HepG2 (cell line): Measurements from ENCODE around the gene RSPH10B. TPM values are rescaled to one million over a fixed set of nuclear protein-coding genes. Genes with fewer than 3 reads are reported as not detected.

Experiments used
- IRF2 ChIP-seq: IDR thresholded peaks from 2 replicates; pipeline ENCODE4 v1.6.1; 2018; ENCODE audit warnings: missing genetic modification reagents, missing compliant biosample characterization
- JARID2 ChIP-seq: sonication (generic); formaldehyde crosslinking; IDR thresholded peaks from 2 replicates; pipeline ENCODE4 v1.8.1; 2023; ENCODE audit warnings: missing genetic modification reagents, inconsistent platforms; ENCODE audit not compliant: insufficient replicate concordance
- NR2C2 ChIP-seq: sonication (generic); formaldehyde crosslinking; IDR thresholded peaks from 2 replicates; pipeline ENCODE4 v1.4.0; 2020; ENCODE audit warnings: missing genetic modification reagents, mild to moderate bottlenecking, moderate library complexity, borderline replicate concordance
- RAD21 ChIP-seq: fragments of 450-650 bp; formaldehyde crosslinking; IDR thresholded peaks from 2 replicates; pipeline ENCODE4 v1.5.0; 2020; ENCODE audit warnings: mild to moderate bottlenecking
- RELA ChIP-seq: sonication (generic); formaldehyde crosslinking; IDR thresholded peaks from 2 replicates; pipeline ENCODE4 v1.4.0; 2020; ENCODE audit warnings: missing genetic modification reagents
- ZKSCAN5 ChIP-seq: sonication (generic); formaldehyde crosslinking; IDR thresholded peaks from 2 replicates; pipeline ENCODE4 v1.5.1; 2020; ENCODE audit warnings: mild to moderate bottlenecking, missing genetic modification reagents
- ZNF296 ChIP-seq: sonication (generic); formaldehyde crosslinking; conservative IDR thresholded peaks from 2 replicates; pipeline ENCODE4 v1.5.0; 2020; ENCODE audit warnings: mild to moderate bottlenecking, missing genetic modification reagents
- ZSCAN22 ChIP-seq: sonication (generic); formaldehyde crosslinking; IDR thresholded peaks from 2 replicates; pipeline ENCODE4 v1.4.0; 2020; ENCODE audit warnings: mild to moderate bottlenecking, missing genetic modification reagents
- polyA plus RNA-seq, 8 experiments: library from polyadenylated mRNA; depleted of rRNA in 3 of 8; stranded (reverse) in 7 of 8; unstranded in 1 of 8; fragments of >200 nt; fragmentation: Illumina TruSeq in 4 of 8; extraction: Trizol in 4 of 8; gene quantifications; 2 replicates each; pipeline versions ENCODE4 v1.2.1 to v1.2.3, GENCODE V29; 2011 to 2016; ENCODE audit warnings: low read depth in 4 of 8, missing spikeins in 1 of 8, mixed read lengths in 1 of 8; ENCODE audit not compliant: insufficient read depth in 1 of 8
- total RNA-seq, 5 experiments: library from RNA; depleted of rRNA; stranded (reverse); fragments of >200 nt; fragmentation: Illumina TruSeq; extraction: Trizol; gene quantifications; 2 replicates each; pipeline ENCODE4 v1.2.3, GENCODE V29; 2016; ENCODE audit warnings: low read depth in 1 of 5
- TF ChIP-seq, protein P1 (sequence below): sonication (generic); formaldehyde crosslinking; IDR thresholded peaks from 2 replicates; pipeline ENCODE4 v1.5.0; 2020; ENCODE audit warnings: mild to moderate bottlenecking, missing genetic modification reagents, borderline replicate concordance
- TF ChIP-seq, protein P2 (sequence below): sonication (generic); formaldehyde crosslinking; IDR thresholded peaks from 2 replicates; pipeline ENCODE4 v1.8.0; 2022; ENCODE audit warnings: low read depth, missing genetic modification reagents
- TF ChIP-seq, protein P3 (sequence below): sonication (generic); formaldehyde crosslinking; IDR thresholded peaks from 2 replicates; pipeline ENCODE4 v1.4.0; 2020; ENCODE audit warnings: mild to moderate bottlenecking, missing genetic modification reagents
- TF ChIP-seq, protein P4 (sequence below): sonication (generic); formaldehyde crosslinking; conservative IDR thresholded peaks from 2 replicates; pipeline ENCODE4 v1.8.0; 2022; ENCODE audit warnings: mild to moderate bottlenecking, moderate library complexity, missing genetic modification reagents
- TF ChIP-seq, protein P5 (sequence below): sonication (generic); formaldehyde crosslinking; conservative IDR thresholded peaks from 2 replicates; pipeline ENCODE4 v1.4.0; 2020; ENCODE audit warnings: missing genetic modification reagents
- TF ChIP-seq, protein P6 (sequence below): sonication (generic); formaldehyde crosslinking; IDR thresholded peaks from 2 replicates; pipeline ENCODE4 v1.8.1; 2023; ENCODE audit warnings: mild to moderate bottlenecking, moderate library complexity, missing genetic modification reagents

Gene RSPH10B
- total and polyA plus RNA-seq, 2 of the 13 experiments (the other 11 are each of a cell fraction or from before 2014, with no cell fraction given): not detected

DNA sequence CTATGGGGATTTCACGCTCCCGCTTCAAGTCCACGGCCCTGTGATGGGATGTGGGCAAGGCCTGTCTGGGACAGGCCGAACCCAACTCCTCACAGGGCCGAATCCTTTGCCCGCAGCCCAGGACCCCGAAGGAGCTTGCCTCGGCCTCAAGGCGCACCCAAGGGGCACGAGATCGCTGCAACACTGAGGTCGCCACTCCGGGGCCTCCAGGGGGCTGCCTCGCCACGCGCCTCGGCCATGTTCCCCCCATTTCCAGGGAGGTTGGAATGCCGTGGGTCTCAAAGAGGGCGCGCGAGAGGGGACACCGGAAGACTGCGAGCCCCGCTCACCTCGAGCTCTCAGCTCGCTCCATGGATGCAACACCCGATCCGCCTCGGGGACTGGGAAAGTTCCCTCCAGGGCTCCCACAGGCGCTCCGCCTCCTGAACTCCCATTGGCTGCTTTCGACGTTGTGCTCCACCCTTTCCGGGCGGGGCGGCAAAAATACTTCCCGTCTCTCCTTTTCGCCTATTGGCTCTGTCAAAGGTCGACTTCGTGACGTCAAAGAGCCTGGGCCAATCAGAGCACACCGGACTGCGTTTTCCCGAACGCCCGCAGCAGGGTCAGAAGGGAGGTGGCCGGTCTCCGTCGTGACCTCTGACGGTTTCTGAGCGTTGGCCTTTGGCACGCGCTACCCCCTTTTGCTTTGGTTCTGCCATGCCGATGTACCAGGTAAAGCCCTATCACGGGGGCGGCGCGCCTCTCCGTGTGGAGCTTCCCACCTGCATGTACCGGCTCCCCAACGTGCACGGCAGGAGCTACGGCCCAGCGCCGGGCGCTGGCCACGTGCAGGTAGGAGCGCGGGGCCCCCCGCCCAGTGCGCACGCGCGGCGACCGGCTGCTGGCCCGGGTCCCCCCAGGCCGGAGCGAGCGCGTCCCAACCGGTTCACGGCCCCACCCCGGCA lies 38.5 kb upstream of the RSPH10B start, which contains the start of the genes AIMP2 and PMS2 (continued):
- TF ChIP-seq, protein P1, sequence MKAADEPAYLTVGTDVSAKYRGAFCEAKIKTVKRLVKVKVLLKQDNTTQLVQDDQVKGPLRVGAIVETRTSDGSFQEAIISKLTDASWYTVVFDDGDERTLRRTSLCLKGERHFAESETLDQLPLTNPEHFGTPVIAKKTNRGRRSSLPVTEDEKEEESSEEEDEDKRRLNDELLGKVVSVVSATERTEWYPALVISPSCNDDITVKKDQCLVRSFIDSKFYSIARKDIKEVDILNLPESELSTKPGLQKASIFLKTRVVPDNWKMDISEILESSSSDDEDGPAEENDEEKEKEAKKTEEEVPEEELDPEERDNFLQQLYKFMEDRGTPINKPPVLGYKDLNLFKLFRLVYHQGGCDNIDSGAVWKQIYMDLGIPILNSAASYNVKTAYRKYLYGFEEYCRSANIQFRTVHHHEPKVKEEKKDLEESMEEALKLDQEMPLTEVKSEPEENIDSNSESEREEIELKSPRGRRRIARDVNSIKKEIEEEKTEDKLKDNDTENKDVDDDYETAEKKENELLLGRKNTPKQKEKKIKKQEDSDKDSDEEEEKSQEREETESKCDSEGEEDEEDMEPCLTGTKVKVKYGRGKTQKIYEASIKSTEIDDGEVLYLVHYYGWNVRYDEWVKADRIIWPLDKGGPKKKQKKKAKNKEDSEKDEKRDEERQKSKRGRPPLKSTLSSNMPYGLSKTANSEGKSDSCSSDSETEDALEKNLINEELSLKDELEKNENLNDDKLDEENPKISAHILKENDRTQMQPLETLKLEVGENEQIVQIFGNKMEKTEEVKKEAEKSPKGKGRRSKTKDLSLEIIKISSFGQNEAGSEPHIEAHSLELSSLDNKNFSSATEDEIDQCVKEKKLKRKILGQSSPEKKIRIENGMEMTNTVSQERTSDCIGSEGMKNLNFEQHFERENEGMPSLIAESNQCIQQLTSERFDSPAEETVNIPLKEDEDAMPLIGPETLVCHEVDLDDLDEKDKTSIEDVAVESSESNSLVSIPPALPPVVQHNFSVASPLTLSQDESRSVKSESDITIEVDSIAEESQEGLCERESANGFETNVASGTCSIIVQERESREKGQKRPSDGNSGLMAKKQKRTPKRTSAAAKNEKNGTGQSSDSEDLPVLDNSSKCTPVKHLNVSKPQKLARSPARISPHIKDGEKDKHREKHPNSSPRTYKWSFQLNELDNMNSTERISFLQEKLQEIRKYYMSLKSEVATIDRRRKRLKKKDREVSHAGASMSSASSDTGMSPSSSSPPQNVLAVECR (CRISPR knock-in tag): peak; percentile 99
- TF ChIP-seq, protein P2, sequence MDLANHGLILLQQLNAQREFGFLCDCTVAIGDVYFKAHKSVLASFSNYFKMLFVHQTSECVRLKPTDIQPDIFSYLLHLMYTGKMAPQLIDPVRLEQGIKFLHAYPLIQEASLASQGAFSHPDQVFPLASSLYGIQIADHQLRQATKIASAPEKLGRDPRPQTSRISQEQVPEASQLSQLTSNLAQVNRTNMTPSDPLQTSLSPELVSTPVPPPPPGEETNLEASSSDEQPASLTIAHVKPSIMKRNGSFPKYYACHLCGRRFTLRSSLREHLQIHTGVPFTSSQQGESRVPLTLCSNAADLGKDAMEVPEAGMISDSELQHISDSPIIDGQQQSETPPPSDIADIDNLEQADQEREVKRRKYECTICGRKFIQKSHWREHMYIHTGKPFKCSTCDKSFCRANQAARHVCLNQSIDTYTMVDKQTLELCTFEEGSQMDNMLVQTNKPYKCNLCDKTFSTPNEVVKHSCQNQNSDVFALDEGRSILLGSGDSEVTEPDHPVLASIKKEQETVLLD: peak; percentile 94
- TF ChIP-seq ZKSCAN5 (CRISPR knock-in tag) (peak; percentile 73; the same call in 1 of the 2 replicates), RAD21 (CRISPR knock-in tag) (peak; percentile 77), NR2C2 (CRISPR knock-in tag) (peak; percentile 98), ZNF296 (CRISPR knock-in tag) (peak; percentile 88), ZSCAN22 (CRISPR knock-in tag) (peak; percentile 83), JARID2 (CRISPR knock-in tag) (peak; percentile 95), IRF2 (CRISPR knock-in tag) (peak; percentile 86), RELA (CRISPR knock-in tag) (no peak; the same call in 1 of the 2 replicates)
- TF ChIP-seq, protein P3, sequence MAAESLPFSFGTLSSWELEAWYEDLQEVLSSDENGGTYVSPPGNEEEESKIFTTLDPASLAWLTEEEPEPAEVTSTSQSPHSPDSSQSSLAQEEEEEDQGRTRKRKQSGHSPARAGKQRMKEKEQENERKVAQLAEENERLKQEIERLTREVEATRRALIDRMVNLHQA: no peak
- TF ChIP-seq, protein P4, sequence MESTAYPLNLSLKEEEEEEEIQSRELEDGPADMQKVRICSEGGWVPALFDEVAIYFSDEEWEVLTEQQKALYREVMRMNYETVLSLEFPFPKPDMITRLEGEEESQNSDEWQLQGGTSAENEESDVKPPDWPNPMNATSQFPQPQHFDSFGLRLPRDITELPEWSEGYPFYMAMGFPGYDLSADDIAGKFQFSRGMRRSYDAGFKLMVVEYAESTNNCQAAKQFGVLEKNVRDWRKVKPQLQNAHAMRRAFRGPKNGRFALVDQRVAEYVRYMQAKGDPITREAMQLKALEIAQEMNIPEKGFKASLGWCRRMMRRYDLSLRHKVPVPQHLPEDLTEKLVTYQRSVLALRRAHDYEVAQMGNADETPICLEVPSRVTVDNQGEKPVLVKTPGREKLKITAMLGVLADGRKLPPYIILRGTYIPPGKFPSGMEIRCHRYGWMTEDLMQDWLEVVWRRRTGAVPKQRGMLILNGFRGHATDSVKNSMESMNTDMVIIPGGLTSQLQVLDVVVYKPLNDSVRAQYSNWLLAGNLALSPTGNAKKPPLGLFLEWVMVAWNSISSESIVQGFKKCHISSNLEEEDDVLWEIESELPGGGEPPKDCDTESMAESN (CRISPR knock-in tag): peak; percentile 99
- TF ChIP-seq, protein P5, sequence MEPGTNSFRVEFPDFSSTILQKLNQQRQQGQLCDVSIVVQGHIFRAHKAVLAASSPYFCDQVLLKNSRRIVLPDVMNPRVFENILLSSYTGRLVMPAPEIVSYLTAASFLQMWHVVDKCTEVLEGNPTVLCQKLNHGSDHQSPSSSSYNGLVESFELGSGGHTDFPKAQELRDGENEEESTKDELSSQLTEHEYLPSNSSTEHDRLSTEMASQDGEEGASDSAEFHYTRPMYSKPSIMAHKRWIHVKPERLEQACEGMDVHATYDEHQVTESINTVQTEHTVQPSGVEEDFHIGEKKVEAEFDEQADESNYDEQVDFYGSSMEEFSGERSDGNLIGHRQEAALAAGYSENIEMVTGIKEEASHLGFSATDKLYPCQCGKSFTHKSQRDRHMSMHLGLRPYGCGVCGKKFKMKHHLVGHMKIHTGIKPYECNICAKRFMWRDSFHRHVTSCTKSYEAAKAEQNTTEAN (CRISPR knock-in tag): peak; percentile 99
- TF ChIP-seq, protein P6, sequence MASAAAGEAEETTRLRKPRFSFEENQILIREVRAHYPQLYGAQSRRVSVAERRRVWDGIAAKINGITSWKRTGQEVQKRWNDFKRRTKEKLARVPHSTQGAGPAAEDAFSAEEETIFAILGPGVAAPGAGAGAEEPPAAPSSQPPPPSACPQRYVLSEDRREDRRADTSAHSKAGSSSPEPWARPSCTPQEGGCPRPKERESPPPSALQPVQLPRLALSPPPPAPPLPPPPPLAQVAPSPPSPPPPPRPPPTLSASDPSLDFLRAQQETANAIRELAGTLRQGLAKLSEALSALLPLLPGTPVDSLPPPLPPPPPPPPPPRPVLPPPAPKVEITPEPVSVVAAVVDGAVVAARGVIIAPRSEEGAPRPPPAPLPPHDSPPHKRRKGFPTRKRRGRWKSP: peak; percentile 99
